K562 (cell line): Measurements from ENCODE around the gene MRM3. TPM values are rescaled to one million over a fixed set of nuclear protein-coding genes. Genes with fewer than 3 reads are reported as not detected.
A peak's percentile ranks its signal among the peaks of the same experiment; 100 is the strongest.

Experiments used
- ATAC-seq: fragments of 200-7000 bp; cut with Tn5 transposase; 3 replicates; pipeline ENCODE4 v1.9.1; 2020; ENCODE audit warnings: moderate library complexity
- BruUV-seq: library from RNA; stranded (reverse); fragments of 400-500 nt; replicated peaks from 2 replicates; lab custom pipeline; 2021; lab: Mats Ljungman, UMichigan
- CTCF ChIA-PET: fragments of 300-600 bp; formaldehyde crosslinking; extraction: SDS; loops from one replicate; lab custom pipeline; 2021; ENCODE audit warnings: low intra/inter-chr PET ratio; lab: Yijun Ruan, JAX
- POLR2A ChIA-PET: fragments of 300-600, 350-650 bp; sonication (Branson Sonifier 250); formaldehyde crosslinking; extraction: SDS; loops from one replicate; lab custom pipeline; 2021; ENCODE audit warnings: antibody characterized with exemption, inconsistent platforms; lab: Yijun Ruan, JAX
- DNase-seq, 4 experiments: peaks; one replicate each; pipeline versions ENCODE4 v3.0.0 to v3.0.0-alpha.2; 2011 to 2018; ENCODE audit warnings: low spot score in 3 of 4, mixed read lengths in 3 of 4; ENCODE audit errors: extremely low read depth in 1 of 4
- FAIRE-seq: peaks from 2 replicates; lab custom pipeline; 2011; peaks lifted over from hg19 to GRCh38; lab: Jason Lieb, UNC
- H2AFZ ChIP-seq: 2 replicates; pipeline ENCODE4 v1.6.0; 2011; ENCODE audit warnings: low read depth, low read length, control low read depth, inconsistent platforms
- H3K27ac ChIP-seq: fragments of 200-600 bp; 3 replicates; pipeline ENCODE4 v1.8.0; 2011; ENCODE audit warnings: low read depth, mild to moderate bottlenecking, control low read depth, inconsistent platforms, low read length, moderate library complexity, mixed read lengths; ENCODE audit errors: extremely low read depth
- H3K27me3 ChIP-seq, 2 experiments: fragments of 300-600 bp in 1 of 2; 2 replicates in 1 of 2; 3 replicates in 1 of 2; pipeline versions ENCODE4 v1.6.0 to v1.8.0; 2011; ENCODE audit warnings: inconsistent platforms in 2 of 2, low read length in 2 of 2, mild to moderate bottlenecking in 1 of 2, mixed read lengths in 1 of 2, moderate library complexity in 1 of 2; ENCODE audit not compliant: control insufficient read depth in 2 of 2, insufficient read depth in 2 of 2
- H3K36me3 ChIP-seq: fragments of 300-600 bp; 3 replicates; pipeline ENCODE4 v1.8.0; 2011; ENCODE audit warnings: mild to moderate bottlenecking, low read length, inconsistent platforms; ENCODE audit not compliant: control insufficient read depth, insufficient read depth
- H3K4me1 ChIP-seq, 2 experiments: fragments of 200-600 bp in 1 of 2; replicated peaks in 1 of 2; 2 replicates in 1 of 2; 3 replicates in 1 of 2; pipeline versions ENCODE4 v1.5.1 to v1.8.0; 2011; ENCODE audit warnings: inconsistent platforms in 2 of 2, low read length in 2 of 2, mild to moderate bottlenecking in 1 of 2, mixed read lengths in 1 of 2, moderate library complexity in 1 of 2; ENCODE audit not compliant: control insufficient read depth in 2 of 2, insufficient read depth in 2 of 2
- H3K4me2 ChIP-seq: 2 replicates; pipeline ENCODE4 v1.6.1; 2011; ENCODE audit warnings: low read length, control low read depth, inconsistent platforms, mixed read lengths; ENCODE audit not compliant: insufficient read depth
- H3K4me3 ChIP-seq: fragments of 200-600 bp; sonication (generic), shearing (Covaris generic); 2 replicates; pipeline ENCODE4 v1.5.1; 2016; ENCODE audit warnings: control low read depth, inconsistent platforms
- H3K79me2 ChIP-seq: fragments of 200-600 bp; 3 replicates; pipeline ENCODE4 v1.8.0; 2011; ENCODE audit warnings: low read length, inconsistent platforms; ENCODE audit not compliant: control insufficient read depth, insufficient read depth
- H3K9ac ChIP-seq, 2 experiments: 2 replicates each; pipeline versions ENCODE4 v1.6.0 to v1.6.1; 2011; ENCODE audit warnings: low read depth in 2 of 2, low read length in 2 of 2, control low read depth in 1 of 2, inconsistent platforms in 1 of 2, mild to moderate bottlenecking in 1 of 2, mixed read lengths in 1 of 2; ENCODE audit not compliant: insufficient read depth in 1 of 2
- H3K9me1 ChIP-seq: one replicate; pipeline ENCODE4 v1.6.0; 2011; ENCODE audit warnings: inconsistent platforms, mild to moderate bottlenecking, low read length, moderate library complexity; ENCODE audit not compliant: control insufficient read depth, insufficient read depth
- H3K9me3 ChIP-seq: replicated peaks from 2 replicates; pipeline ENCODE4 v1.5.1; 2011; ENCODE audit warnings: low read depth, low read length, inconsistent platforms; ENCODE audit not compliant: control insufficient read depth, insufficient read depth
- H4K20me1 ChIP-seq: replicated peaks from 2 replicates; pipeline ENCODE4 v1.6.1; 2011; ENCODE audit warnings: low read length, inconsistent platforms, mixed read lengths; ENCODE audit not compliant: control insufficient read depth, insufficient read depth
- ASH1L ChIP-seq: fragments of 450-650 bp; IDR thresholded peaks from 2 replicates; pipeline ENCODE4 v1.6.1; 2018; ENCODE audit warnings: borderline replicate concordance, mild to moderate bottlenecking, low read depth; ENCODE audit not compliant: partially characterized antibody
- DIDO1 ChIP-seq: fragments of 450-650 bp; IDR thresholded peaks from 2 replicates; pipeline ENCODE4 v1.6.1; 2016; ENCODE audit warnings: low read depth, missing biosample characterization, missing genetic modification characterization
- NBN ChIP-seq: fragments of 450-650 bp; IDR thresholded peaks from 2 replicates; pipeline ENCODE4 v1.6.1; 2016; ENCODE audit warnings: low read depth, mild to moderate bottlenecking
- NFATC3 ChIP-seq: fragments of 450-650 bp; IDR thresholded peaks from 2 replicates; pipeline ENCODE4 v1.6.1; 2017; ENCODE audit warnings: mild to moderate bottlenecking
- ZNF253 ChIP-seq: fragments of 250-450 bp; sonication (Bioruptor Pico); conservative IDR thresholded peaks from 2 replicates; pipeline ENCODE4 v1.6.1; 2021; ENCODE audit warnings: mild to moderate bottlenecking
- ZNF785 ChIP-seq: fragments of 250-450 bp; sonication (Bioruptor Pico); IDR thresholded peaks from 2 replicates; pipeline ENCODE4 v1.4.0; 2020; ENCODE audit warnings: mild to moderate bottlenecking
- WGBS: fragments of 100-300 bp; shearing (Covaris generic); methylation state at CpG from one replicate; pipeline ENCODE4 v1.1.6; 2016; ENCODE audit warnings: low coverage, mixed read lengths; ENCODE audit not compliant: insufficient coverage; ENCODE audit errors: missing lambda C conversion rate; 5-methylcytosine and 5-hydroxymethylcytosine counted together
- in situ Hi-C: fragments of 300-500 bp; cut with MboI; formaldehyde crosslinking; loops from 4 replicates; pipeline ENCODE4 v1.15.0; 2018; ENCODE audit warnings: inconsistent platforms, mixed read lengths
- intact Hi-C: fragments of 100-400 bp; cut with micrococcal nuclease; formaldehyde crosslinking; loops from 2 replicates; pipeline ENCODE4 v1.14.2; 2022
- polyA plus RNA-seq, 8 experiments: library from polyadenylated mRNA; depleted of rRNA in 4 of 8; stranded (reverse) in 5 of 8; unstranded in 3 of 8; fragments of >200 nt; fragmentation: Nextera tagmentation in 2 of 8; fragmentation: Illumina TruSeq in 1 of 8; extraction: Ambion mirVana in 2 of 8; extraction: Trizol in 1 of 8; gene quantifications; 2 replicates each; pipeline versions ENCODE4 v1.2.1 to v1.2.3, GENCODE V29; 2011 to 2014; ENCODE audit warnings: inconsistent platforms in 1 of 8, missing spikeins in 1 of 8
- total RNA-seq, 7 experiments: library from RNA; depleted of rRNA in 6 of 7; stranded (reverse); fragments of >200 nt in 6 of 7; fragmentation: Illumina TruSeq in 2 of 7; extraction: Trizol in 2 of 7; gene quantifications; 2 replicates each; pipeline versions ENCODE4 v1.2.1 to v1.2.3, GENCODE V29; 2011 to 2021; ENCODE audit warnings: low replicate concordance in 1 of 7
- TF ChIP-seq, protein P1 (sequence below): fragments of 250-450 bp; sonication (Bioruptor Pico); IDR thresholded peaks from 2 replicates; pipeline ENCODE4 v1.4.0; 2020
- TF ChIP-seq, protein P2 (sequence below): fragments of 450-650 bp; IDR thresholded peaks from 2 replicates; pipeline ENCODE4 v1.6.1; 2016; ENCODE audit warnings: low read depth, mild to moderate bottlenecking, moderate library complexity
- TF ChIP-seq, protein P3 (sequence below): fragments of 450-650 bp; IDR thresholded peaks from 2 replicates; pipeline ENCODE4 v1.6.1; 2016
- TF ChIP-seq, protein P4 (sequence below): fragments of 250-450 bp; sonication (Bioruptor Pico); IDR thresholded peaks from 2 replicates; pipeline ENCODE4 v1.6.1; 2021; ENCODE audit warnings: mild to moderate bottlenecking
- TF ChIP-seq, protein P5 (sequence below), 2 experiments: IDR thresholded peaks in 1 of 2; conservative IDR thresholded peaks in 1 of 2; 2 replicates each; pipeline ENCODE4 v1.6.1; 2016; ENCODE audit warnings: low read depth in 2 of 2, mild to moderate bottlenecking in 1 of 2, missing compliant biosample characterization in 1 of 2, missing genetic modification characterization in 1 of 2, moderate library complexity in 1 of 2

Gene MRM3
- total and polyA plus RNA-seq, 9 of the 15 experiments (the other 6 are each of a cell fraction or from before 2014, with no cell fraction given) = 2.4 to 24.8 (median 18.3) TPM

DNA sequence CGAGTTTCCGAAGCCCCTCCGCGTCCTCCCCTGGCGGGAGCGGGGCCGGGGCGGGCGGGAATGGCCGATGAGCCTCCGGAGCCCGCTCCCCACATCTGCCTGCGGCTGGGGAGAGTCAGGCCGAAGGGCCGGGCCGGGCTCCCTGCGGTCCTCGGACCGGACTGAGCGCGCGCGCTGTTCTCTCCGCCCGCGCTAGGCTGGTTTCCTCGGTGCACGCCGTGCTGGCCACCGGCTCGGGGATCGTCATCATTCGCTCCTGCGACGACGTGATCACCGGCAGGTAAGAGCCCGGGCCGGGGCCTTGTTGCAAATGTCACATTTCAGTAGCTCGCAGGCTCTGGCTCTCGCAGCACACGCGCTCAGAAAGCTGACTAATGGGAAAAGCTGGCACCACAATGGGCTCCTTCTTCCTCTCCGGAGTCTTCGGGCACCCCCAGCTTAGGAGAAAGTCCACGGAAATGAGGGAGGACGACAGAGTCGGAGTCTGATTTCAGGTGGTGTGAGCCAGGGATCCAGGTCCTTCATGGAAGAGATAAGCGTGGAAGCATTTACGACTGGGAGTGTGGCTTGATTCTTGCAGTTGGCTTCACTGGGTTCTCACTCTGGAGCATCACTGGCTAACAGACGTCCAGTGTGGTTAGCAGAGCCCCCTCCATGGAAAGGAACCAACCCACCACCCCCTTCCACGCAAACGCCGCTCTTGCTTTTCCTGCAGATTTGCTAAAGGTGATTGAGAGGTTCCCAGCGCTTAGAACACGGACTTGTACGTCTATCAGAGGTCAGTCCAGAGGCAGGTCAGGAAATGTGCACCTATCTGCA lies 49.0 kb upstream of the MRM3 start (continued):
- TF ChIP-seq, protein P1, sequence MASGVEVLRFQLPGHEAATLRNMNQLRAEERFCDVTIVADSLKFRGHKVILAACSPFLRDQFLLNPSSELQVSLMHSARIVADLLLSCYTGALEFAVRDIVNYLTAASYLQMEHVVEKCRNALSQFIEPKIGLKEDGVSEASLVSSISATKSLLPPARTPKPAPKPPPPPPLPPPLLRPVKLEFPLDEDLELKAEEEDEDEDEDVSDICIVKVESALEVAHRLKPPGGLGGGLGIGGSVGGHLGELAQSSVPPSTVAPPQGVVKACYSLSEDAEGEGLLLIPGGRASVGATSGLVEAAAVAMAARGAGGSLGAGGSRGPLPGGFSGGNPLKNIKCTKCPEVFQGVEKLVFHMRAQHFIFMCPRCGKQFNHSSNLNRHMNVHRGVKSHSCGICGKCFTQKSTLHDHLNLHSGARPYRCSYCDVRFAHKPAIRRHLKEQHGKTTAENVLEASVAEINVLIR (CRISPR knock-in tag) = no peak
- no peak for TF ChIP-seq ASH1L

DNA sequence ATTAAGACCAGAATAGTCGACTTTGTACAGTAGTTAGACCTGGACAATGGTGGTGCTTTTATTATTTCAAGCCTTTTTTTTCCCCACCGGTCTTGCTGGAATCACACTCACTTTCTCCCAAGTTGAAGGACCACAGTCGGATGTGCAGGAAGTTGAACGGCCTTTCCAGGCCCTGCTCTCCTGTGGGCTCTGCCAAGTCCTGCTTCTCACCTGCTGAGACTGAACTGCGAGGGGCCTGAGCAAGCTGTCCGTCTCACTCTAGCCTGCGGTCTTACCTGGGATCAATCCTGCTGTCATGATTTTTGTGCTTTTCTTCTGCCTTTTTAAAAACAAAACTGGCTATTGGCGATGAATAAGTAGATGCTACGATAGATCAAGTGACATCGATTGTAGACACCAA lies 48.4 kb upstream of the MRM3 start:
- Histone ChIP-seq H3K9ac (peak overlapping the region in 1 of 2 experiments; percentile 64; a peak in 2 of 4 replicates), H2AFZ (no peak overlapping the region), H3K27ac (no peak overlapping the region), H3K4me2 (peak overlapping the region; percentile 85), H3K79me2 (peaks cover 12% of the 10 kb centered on the region; the same call in 2 of the 3 replicates), H3K27me3 (no peaks in the 10 kb centered on the region), H3K4me3 (peak overlapping the region; percentile 58; the same call in 1 of the 2 replicates), H4K20me1 (no peaks in the 10 kb centered on the region), H3K36me3 (peaks cover 30% of the 10 kb centered on the region; the same call in 2 of the 3 replicates), H3K9me1 (no peaks in the 10 kb centered on the region), H3K9me3 (no peaks in the 10 kb centered on the region), H3K4me1 (peaks cover 7 to 17% of the 10 kb centered on the region in 2 experiments; a peak in 4 of 5 replicates)
- POLR2A ChIA-PET = interaction anchor here (1.0 kb wide), 1 partner anchor 15 kb away, joined by 3 read pairs; no protein-coding TSS in a partner anchor
- no peak for FAIRE-seq
- CTCF ChIA-PET = no interaction called here
- DNase-seq = no peak
- in situ Hi-C loops = no loop called here
- intact Hi-C loops = no loop called here
- no TSS peak for BruUV-seq
- WGBS = 62% methylated on average over 9 of the region's 10 CpGs
- ATAC-seq = no peak
- no peak for TF ChIP-seq DIDO1 (tag)
- no peak for TF ChIP-seq NFATC3
- TF ChIP-seq, protein P2, sequence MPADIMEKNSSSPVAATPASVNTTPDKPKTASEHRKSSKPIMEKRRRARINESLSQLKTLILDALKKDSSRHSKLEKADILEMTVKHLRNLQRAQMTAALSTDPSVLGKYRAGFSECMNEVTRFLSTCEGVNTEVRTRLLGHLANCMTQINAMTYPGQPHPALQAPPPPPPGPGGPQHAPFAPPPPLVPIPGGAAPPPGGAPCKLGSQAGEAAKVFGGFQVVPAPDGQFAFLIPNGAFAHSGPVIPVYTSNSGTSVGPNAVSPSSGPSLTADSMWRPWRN = no peak
- no peak for TF ChIP-seq NBN
- TF ChIP-seq, protein P3, sequence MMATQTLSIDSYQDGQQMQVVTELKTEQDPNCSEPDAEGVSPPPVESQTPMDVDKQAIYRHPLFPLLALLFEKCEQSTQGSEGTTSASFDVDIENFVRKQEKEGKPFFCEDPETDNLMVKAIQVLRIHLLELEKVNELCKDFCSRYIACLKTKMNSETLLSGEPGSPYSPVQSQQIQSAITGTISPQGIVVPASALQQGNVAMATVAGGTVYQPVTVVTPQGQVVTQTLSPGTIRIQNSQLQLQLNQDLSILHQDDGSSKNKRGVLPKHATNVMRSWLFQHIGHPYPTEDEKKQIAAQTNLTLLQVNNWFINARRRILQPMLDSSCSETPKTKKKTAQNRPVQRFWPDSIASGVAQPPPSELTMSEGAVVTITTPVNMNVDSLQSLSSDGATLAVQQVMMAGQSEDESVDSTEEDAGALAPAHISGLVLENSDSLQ = no peak
- TF ChIP-seq, protein P4, sequence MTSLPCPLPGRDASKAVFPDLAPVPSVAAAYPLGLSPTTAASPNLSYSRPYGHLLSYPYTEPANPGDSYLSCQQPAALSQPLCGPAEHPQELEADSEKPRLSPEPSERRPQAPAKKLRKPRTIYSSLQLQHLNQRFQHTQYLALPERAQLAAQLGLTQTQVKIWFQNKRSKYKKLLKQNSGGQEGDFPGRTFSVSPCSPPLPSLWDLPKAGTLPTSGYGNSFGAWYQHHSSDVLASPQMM (CRISPR knock-in tag) = no peak
- TF ChIP-seq ZNF253 (CRISPR knock-in tag) = no peak
- TF ChIP-seq, protein P5, sequence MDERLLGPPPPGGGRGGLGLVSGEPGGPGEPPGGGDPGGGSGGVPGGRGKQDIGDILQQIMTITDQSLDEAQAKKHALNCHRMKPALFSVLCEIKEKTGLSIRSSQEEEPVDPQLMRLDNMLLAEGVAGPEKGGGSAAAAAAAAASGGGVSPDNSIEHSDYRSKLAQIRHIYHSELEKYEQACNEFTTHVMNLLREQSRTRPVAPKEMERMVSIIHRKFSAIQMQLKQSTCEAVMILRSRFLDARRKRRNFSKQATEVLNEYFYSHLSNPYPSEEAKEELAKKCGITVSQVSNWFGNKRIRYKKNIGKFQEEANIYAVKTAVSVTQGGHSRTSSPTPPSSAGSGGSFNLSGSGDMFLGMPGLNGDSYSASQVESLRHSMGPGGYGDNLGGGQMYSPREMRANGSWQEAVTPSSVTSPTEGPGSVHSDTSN (CRISPR knock-in tag; IDR thresholded peaks at IDR 0.05; ENCODE audit: low read depth) = no peak
- TF ChIP-seq, protein P5 (tag; conservative IDR thresholded peaks at IDR 0.05; ENCODE audit: low read depth) = no peak
- no peak for TF ChIP-seq ZNF785 (CRISPR knock-in tag)
